Mesothelial cell of epicardium (in vitro differentiated cells): ENCODE data around the gene DMAP1. TPM values are rescaled to one million over a fixed set of nuclear protein-coding genes. Genes with fewer than 3 reads are reported as not detected.
"Not testable (repeated sequence)": the region's sequence is repeated elsewhere in the genome, so short reads cannot be mapped to it uniquely, and the experiment has no call there.

Experiments used
- DNase-seq, 2 experiments: peaks; one replicate each; pipeline ENCODE4 v3.0.0; 2021; ENCODE audit warnings: low spot score in 2 of 2; ENCODE audit not compliant: unreplicated experiment in 2 of 2
- H3K27ac Mint-ChIP-seq: 2 replicates; pipeline ENCODE4 v1.8.0; 2021; ENCODE audit warnings: mixed read lengths
- H3K27me3 Mint-ChIP-seq: 2 replicates; pipeline ENCODE4 v1.8.0; 2021; ENCODE audit warnings: low read depth, mixed read lengths
- H3K36me3 Mint-ChIP-seq: 2 replicates; pipeline ENCODE4 v1.8.0; 2021; ENCODE audit warnings: mixed read lengths
- H3K4me1 Mint-ChIP-seq: 2 replicates; pipeline ENCODE4 v1.8.0; 2021; ENCODE audit warnings: mixed read lengths
- H3K4me3 Mint-ChIP-seq: 2 replicates; pipeline ENCODE4 v1.8.0; 2021; ENCODE audit warnings: mild to moderate bottlenecking, moderate library complexity, mixed read lengths
- H3K9me3 Mint-ChIP-seq: 2 replicates; pipeline ENCODE4 v1.8.0; 2021; ENCODE audit warnings: mixed read lengths
- CTCF ChIP-seq: fragments of 200-600 bp; sonication (generic); IDR thresholded peaks from one replicate; pipeline ENCODE4 v1.5.0; 2021; ENCODE audit warnings: antibody characterized with exemption; ENCODE audit not compliant: unreplicated experiment
- total RNA-seq: library from RNA; stranded (reverse); gene quantifications from 3 replicates; pipeline ENCODE4 v1.2.1, GENCODE V29; 2021

DMAP1 gene
- 50.7 to 52.4 TPM (median 51.8 TPM) in 3 replicates for total RNA-seq

- TF ChIP-seq CTCF: no peak
- peak within 1 kb of the TSS; percentile 77 for H3K27ac Mint-ChIP-seq
- no peaks in the 10 kb centered on the region for H3K9me3 Mint-ChIP-seq
- peaks cover 2% of the 10 kb centered on the region for H3K27me3 Mint-ChIP-seq
- peaks cover 8% of the 10 kb centered on the region for H3K36me3 Mint-ChIP-seq
- H3K4me1 Mint-ChIP-seq: peaks cover 16% of the 10 kb centered on the region
- peak within 1 kb of the TSS; percentile 84 for H3K4me3 Mint-ChIP-seq
- peak; percentile 73 to 88 for DNase-seq
Observed at GRCh38 chr1:44213222-44214112, at the start of gene DMAP1. TSS of gene DMAP1 (plus strand) at chr1:44213471. CDS start at chr1:44213754, 283 bp downstream.

- TF ChIP-seq CTCF: no peak
- Mint-ChIP-seq H3K36me3 (no peaks in the 10 kb centered on the region), H3K4me1 (no peaks in the 10 kb centered on the region), H3K9me3 (peaks cover 20% of the 10 kb centered on the region), H3K27ac (no peak overlapping the region), H3K27me3 (peaks cover 6% of the 10 kb centered on the region), H3K4me3 (no peak overlapping the region)
- no peak for DNase-seq
Observed at GRCh38 chr1:44168520-44169098, 44.7 kb upstream of the DMAP1 start.

DNA sequence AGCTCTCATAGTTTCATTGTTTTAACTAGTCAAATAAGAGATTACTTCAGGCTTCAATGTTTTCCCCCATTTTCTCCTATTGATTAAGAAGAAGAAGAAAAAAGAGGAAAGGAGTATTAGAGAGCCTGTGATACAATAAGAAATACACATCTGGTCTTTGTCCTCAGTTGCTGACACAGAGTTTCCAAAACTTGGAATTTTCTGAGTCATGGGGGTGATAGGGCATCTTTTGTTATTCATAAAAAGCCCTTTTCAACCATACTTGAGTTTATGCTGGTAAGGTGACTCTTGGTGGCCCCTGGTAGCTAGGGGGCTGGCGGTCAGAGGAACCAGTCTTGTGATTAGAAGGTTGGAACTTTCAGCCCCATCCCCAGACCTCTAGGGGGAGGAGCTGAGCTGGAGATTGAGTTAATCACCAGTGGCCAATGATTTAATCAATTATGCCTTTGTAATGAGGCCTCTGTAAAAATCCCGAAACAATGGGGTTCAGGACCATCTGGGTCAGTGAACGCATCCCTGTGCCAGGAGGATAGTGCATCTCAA is 42.9 kb upstream of the DMAP1 start:
- no peak for TF ChIP-seq CTCF
- no peak overlapping the region for H3K4me3 Mint-ChIP-seq
- peaks cover 2% of the 10 kb centered on the region for H3K36me3 Mint-ChIP-seq
- H3K9me3 Mint-ChIP-seq: peaks cover 32% of the 10 kb centered on the region
- no peaks in the 10 kb centered on the region for H3K4me1 Mint-ChIP-seq
- H3K27ac Mint-ChIP-seq: no peak overlapping the region
- H3K27me3 Mint-ChIP-seq: peaks cover 6% of the 10 kb centered on the region
- DNase-seq: no peak

DNA sequence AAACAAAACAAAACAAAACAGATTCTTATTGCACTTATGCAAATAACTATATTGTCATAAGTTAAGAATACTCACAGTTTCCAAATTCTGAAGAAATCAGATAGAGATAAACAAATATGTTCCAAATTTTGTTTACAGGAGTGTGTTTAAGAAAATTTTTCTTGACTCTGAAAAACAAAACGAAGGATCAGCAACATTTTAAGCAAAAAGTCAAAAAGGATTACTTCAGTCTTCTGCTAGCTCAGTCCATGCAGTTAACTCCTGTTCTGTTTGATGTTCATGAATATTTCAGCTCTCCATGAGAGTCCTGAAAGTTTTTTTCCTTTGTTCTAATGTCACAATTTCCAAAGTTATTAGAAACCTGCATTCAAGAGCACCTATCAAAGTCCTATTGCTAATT is 38.6 kb upstream of the DMAP1 start:
- TF ChIP-seq CTCF: no peak

DNA sequence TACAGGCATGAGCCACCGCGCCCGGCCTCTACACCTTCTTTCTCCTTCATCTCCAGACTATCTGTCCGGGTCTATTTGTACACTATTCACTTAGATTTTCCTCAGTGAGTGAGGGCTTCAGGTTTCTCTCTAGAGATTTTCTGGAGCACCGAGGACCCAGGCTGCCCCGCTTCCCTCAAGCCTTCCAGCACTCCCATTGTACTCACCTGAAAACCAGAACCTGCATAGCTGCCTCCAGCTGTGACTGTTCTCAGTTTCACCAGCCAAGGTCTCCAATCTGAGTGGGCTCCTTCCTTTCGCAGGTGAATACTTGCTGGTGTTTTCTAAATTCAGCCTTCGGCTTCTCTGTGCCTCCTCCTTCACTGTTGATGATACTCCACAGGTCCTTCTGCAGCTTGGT is 12.9 kb upstream of the DMAP1 start:
- Mint-ChIP-seq H3K27ac (no peak overlapping the region), H3K4me1 (no peaks in the 10 kb centered on the region), H3K36me3 (no peaks in the 10 kb centered on the region), H3K27me3 (peaks cover 4% of the 10 kb centered on the region), H3K4me3 (no peak overlapping the region), H3K9me3 (no peaks in the 10 kb centered on the region)
- no peak for DNase-seq
- TF ChIP-seq CTCF: no peak

More for the DNA sequence above, 38.6 kb upstream of the DMAP1 start:
- Mint-ChIP-seq H3K36me3 (peaks cover 6% of the 10 kb centered on the region), H3K27me3 (no peaks in the 10 kb centered on the region), H3K4me3 (no peak overlapping the region), H3K9me3 (peaks cover 29% of the 10 kb centered on the region), H3K4me1 (no peaks in the 10 kb centered on the region), H3K27ac (no peak overlapping the region)
- no peak for DNase-seq

- H3K9me3 Mint-ChIP-seq, H3K27ac Mint-ChIP-seq: not testable (repeated sequence)
Observed at GRCh38 chr1:44206545-44206944, 6.7 kb upstream of the DMAP1 start.

More at GRCh38 chr1:44206545-44206944, 6.7 kb upstream of the DMAP1 start:
- DNase-seq, H3K4me1 Mint-ChIP-seq, H3K4me3 Mint-ChIP-seq, H3K36me3 Mint-ChIP-seq, H3K27me3 Mint-ChIP-seq: not testable (repeated sequence)
